NT2/D1 (cell line): ENCODE results near the gene CSTF3.

Experiments used
- DNase-seq: peaks from one replicate; pipeline ENCODE4 v3.0.0-alpha.2; 2011; ENCODE audit warnings: low read depth, low spot score
- H3K27me3 ChIP-seq: 2 replicates; pipeline ENCODE4 v1.6.0; 2011; ENCODE audit warnings: mild to moderate bottlenecking; ENCODE audit not compliant: insufficient read length, insufficient read depth
- H3K36me3 ChIP-seq: 2 replicates; pipeline ENCODE4 v1.6.1; 2011; ENCODE audit warnings: mild to moderate bottlenecking, low read length, mixed read lengths; ENCODE audit not compliant: insufficient read depth, insufficient read length
- H3K4me1 ChIP-seq: 2 replicates; pipeline ENCODE4 v1.5.1; 2011; ENCODE audit not compliant: insufficient read depth, insufficient read length
- H3K4me3 ChIP-seq: 2 replicates; pipeline ENCODE4 v1.5.1; 2011; ENCODE audit warnings: low read depth; ENCODE audit not compliant: insufficient read length
- H3K9ac ChIP-seq: 2 replicates; pipeline ENCODE4 v1.6.0; 2011; ENCODE audit warnings: low read depth; ENCODE audit not compliant: insufficient read length
- H3K9me3 ChIP-seq: 2 replicates; pipeline ENCODE4 v1.5.1; 2011; ENCODE audit warnings: mild to moderate bottlenecking, low read length; ENCODE audit not compliant: insufficient read depth
- SUZ12 ChIP-seq: IDR thresholded peaks from 2 replicates; pipeline ENCODE4 v1.6.1; 2011; ENCODE audit not compliant: insufficient read length, insufficient read depth; ENCODE audit errors: extremely low read depth
- YY1 ChIP-seq: IDR thresholded peaks from 2 replicates; pipeline ENCODE4 v1.6.1; 2011; ENCODE audit not compliant: insufficient read length, insufficient read depth
- ZNF274 ChIP-seq: IDR thresholded peaks from 2 replicates; pipeline ENCODE4 v1.6.1; 2011; ENCODE audit warnings: mild to moderate bottlenecking, low read depth, low read length

CSTF3 gene

DNA sequence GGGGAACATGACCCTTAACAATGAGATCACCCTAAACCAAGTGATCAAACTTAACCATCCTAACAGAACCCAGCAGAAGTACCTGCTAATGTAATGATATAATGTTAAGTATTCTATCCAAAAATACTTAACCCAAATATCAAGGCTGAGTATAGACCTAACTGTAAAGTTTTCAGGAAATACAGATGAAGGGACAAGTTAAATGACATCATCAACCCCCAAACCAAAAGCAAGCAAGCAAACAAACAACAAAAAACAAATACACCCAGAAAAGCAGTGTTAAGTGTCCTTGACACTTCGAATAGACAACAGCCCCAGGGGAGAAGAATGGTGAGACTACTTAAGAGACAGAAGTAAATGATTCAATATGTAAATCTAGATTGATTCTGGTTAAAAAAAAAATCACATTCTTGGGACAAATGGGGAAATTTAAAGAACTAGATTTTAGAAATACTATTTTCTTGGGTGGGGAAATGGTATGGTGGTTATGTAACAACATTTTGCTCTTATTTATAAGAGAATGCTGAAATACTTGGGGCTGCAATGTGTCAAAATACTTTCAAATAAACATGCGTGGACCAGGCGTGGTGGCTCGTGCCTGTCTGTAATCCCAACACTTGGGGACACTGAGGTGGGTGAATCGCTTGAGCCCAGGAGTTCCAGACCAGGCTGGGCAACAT lies 2.5 kb downstream of the CSTF3 start:
- peak overlapping the region; percentile 18 for H3K4me3 ChIP-seq

DNA sequence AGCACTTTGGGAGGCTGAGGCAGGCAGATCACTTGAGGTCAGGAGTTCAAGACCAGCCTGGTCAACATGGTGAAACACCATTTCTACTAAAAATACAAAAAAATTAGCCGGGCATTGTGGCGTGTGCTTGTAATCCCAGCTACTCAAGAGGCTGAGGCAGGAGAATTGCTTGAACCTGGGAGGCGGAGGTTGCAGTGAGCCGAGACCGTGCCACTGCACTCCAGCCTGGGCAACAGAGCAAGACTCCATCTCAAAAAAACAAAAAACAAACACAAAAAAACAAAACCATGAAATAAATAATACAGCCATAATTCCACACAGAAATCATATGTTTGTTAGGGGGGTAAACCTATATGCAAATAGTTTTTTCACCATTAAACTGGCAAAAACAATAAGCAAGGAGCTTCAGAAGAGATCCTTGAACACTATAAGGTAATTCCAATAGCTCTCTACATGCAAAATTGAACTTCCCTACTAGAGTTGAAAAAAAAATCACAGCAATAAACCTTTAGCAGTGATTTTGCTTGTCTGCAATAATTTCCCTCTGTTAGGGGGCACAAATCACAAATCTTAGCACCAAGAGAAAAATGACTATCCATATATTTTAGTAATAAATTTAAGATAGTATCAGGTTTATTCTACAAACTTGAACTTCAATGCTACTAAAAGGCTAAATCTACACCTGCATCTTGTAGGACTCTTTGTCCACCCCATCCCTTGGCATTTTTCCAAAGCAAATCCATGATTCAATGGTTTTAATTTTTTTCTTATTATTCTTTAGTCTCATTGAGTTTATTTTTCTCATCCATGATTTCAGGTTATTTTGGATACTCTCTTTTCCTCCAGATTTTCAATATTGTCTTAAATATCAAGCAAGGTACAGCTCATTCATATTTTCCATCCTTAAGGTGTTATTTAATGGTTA lies 3.9 kb downstream of the CSTF3 start:
- Histone ChIP-seq H3K9me3 (no peaks in the 10 kb centered on the region), H3K36me3 (peaks cover 22% of the 10 kb centered on the region), H3K9ac (no peak overlapping the region), H3K4me3 (no peak overlapping the region), H3K27me3 (no peaks in the 10 kb centered on the region), H3K4me1 (no peaks in the 10 kb centered on the region)
- TF ChIP-seq ZNF274 (no peak), SUZ12 (no peak), YY1 (no peak)
- DNase-seq: no peak

More for the DNA sequence above, 2.5 kb downstream of the CSTF3 start:
- DNase-seq: no peak
- Histone ChIP-seq H3K4me1 (no peaks in the 10 kb centered on the region), H3K9me3 (no peaks in the 10 kb centered on the region), H3K36me3 (peaks cover 21% of the 10 kb centered on the region), H3K27me3 (no peaks in the 10 kb centered on the region), H3K9ac (no peak overlapping the region)
- TF ChIP-seq YY1: no peak
- TF ChIP-seq SUZ12: no peak
- TF ChIP-seq ZNF274: no peak

DNA sequence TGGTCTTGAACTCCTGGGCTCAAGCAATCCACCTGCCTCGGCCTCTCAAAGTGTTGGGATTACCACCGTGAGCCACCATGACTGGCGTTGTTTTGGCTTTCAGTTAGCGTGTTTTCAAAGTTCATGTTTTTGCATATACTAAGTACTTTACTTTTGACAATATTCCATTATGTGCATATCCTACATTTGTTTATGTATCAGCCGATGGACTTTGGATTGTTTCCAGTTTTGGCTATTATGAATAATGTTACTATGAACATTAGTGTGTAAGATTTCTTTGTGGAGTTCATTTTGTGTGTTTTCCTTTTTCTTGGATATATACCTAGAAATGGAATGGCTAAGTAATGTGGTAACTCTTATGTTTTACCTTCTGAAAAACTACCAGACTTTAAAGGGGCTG lies 9.9 kb downstream of the CSTF3 start:
- DNase-seq: no peak

DNA sequence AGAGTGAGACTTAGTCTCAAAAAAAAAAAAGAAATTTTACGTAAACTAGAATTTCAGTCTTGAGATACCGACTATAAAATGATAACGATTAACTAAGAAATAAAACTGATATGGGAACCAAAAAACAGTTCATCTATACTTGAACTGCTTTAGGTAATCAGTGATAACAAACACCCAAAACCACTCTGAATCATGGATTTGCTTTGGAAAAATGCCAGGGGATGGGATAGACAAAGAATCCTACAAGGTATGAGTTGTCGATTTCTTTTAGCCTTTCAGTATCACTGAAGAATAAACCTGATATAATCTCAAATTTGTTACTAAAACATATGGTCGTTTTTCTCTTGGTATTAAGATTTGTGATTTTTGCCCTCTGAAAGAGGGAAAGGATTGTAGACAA lies 13.7 kb downstream of the CSTF3 start:
- no peak for DNase-seq
- TF ChIP-seq SUZ12 (no peak), YY1 (no peak), ZNF274 (no peak)
- Histone ChIP-seq H3K36me3 (peaks cover 36% of the 10 kb centered on the region), H3K4me3 (no peak overlapping the region), H3K4me1 (peaks cover 2% of the 10 kb centered on the region), H3K9me3 (no peaks in the 10 kb centered on the region), H3K9ac (no peak overlapping the region), H3K27me3 (no peaks in the 10 kb centered on the region)

More for the DNA sequence above, 9.9 kb downstream of the CSTF3 start:
- Histone ChIP-seq H3K4me1 (no peaks in the 10 kb centered on the region), H3K9me3 (no peaks in the 10 kb centered on the region), H3K27me3 (no peaks in the 10 kb centered on the region), H3K36me3 (peaks cover 35% of the 10 kb centered on the region), H3K4me3 (no peak overlapping the region), H3K9ac (no peak overlapping the region)
- no peak for TF ChIP-seq ZNF274
- TF ChIP-seq YY1: no peak
- TF ChIP-seq SUZ12: no peak

DNA sequence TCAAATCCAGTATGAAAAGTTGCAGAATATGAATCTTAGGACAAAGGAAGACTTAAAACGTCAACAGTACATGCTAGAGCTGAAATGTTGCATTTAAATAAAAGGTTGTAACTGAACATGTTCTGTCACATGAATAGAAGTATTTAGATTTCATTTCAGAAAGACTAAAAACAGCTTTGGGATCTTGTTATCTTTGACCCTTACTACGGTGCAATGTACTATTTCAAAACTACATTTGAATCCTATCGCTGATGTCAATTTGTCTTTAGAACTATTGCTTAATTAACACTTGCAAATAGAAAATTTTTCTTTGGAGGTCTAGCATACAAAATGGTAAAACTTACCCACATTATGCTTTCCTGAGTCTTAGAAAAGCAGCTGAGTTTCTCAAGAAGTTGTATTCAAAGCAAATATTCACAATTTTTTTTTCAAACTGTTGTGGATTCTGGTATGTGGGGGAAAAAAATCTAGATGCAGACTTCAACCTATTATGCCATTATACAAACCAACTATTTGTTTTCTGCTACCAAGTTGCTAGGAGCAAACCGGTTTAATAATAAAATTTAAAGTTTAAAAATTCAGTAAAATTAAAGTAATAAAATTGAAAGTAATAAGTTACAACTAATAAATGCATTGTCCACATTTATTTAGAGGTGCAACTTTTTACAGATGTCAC lies 25.4 kb downstream of the CSTF3 start:
- Histone ChIP-seq H3K4me3 (no peak overlapping the region), H3K9me3 (no peaks in the 10 kb centered on the region), H3K4me1 (no peaks in the 10 kb centered on the region), H3K9ac (no peak overlapping the region), H3K36me3 (peaks cover 29% of the 10 kb centered on the region), H3K27me3 (no peaks in the 10 kb centered on the region)
- TF ChIP-seq SUZ12 (no peak), YY1 (no peak), ZNF274 (no peak)
- no peak for DNase-seq

DNA sequence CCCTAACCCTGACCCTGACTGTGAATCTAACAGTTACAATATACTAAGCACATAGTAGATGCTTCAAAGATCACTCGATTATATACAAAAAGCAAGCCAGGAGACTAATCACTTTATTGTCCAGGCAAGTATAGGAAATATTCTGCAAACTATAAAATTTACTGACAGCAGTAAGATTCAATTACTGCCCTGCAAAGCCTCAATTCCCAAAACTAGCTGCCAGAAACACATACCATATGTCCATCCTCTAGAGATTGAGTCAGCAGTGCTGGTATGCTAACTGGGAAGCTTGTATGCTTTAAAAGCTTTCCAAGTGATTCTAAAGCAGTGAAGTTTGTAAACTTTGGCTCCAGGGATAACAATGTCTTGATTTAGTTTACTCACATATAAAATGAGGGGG lies 26.1 kb downstream of the CSTF3 start:
- Histone ChIP-seq H3K4me3 (no peak overlapping the region), H3K27me3 (no peaks in the 10 kb centered on the region), H3K9me3 (no peaks in the 10 kb centered on the region), H3K36me3 (peaks cover 22% of the 10 kb centered on the region), H3K9ac (no peak overlapping the region), H3K4me1 (no peaks in the 10 kb centered on the region)
- no peak for DNase-seq
- TF ChIP-seq YY1 (no peak), SUZ12 (no peak), ZNF274 (no peak)

DNA sequence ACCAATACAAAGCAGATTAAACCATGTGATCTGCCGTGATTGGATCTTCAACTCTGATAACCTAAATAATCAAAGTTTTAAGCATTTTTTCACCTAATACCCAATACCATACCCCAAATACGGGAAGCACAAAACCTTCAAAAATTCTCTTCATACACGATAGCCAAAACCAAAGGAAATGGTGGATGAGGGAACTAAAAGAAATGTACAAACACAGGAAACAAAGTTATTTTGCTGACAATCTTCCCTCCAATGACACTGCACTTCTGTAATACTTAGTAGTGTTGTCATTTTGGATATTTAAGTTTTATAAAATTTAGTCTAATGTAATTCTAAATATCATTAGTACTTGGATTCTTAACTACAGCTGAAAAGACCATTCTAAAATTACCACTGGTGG lies 27.0 kb downstream of the CSTF3 start:
- H3K36me3 ChIP-seq: peaks cover 13% of the 10 kb centered on the region
- no peak overlapping the region for H3K9ac ChIP-seq
- no peak for TF ChIP-seq YY1
- TF ChIP-seq SUZ12: no peak
- no peak for TF ChIP-seq ZNF274
- no peaks in the 10 kb centered on the region for H3K27me3 ChIP-seq
- H3K4me3 ChIP-seq: no peak overlapping the region
- no peak for DNase-seq
- no peaks in the 10 kb centered on the region for H3K9me3 ChIP-seq
- no peaks in the 10 kb centered on the region for H3K4me1 ChIP-seq
